Left lung (tissue), 10 donors: ENCODE results near the gene SMIM38. TPM values are rescaled to one million over a fixed set of nuclear protein-coding genes. Genes with fewer than 3 reads are reported as not detected.
A peak's percentile ranks its signal among the peaks of the same experiment; 100 is the strongest.

Experiments
- ATAC-seq: fragments of 200-7000 bp; cut with Tn5 transposase; one replicate; pipeline ENCODE4 v1.9.1; 2020; ENCODE audit warnings: moderate library complexity
- DNase-seq, 4 donors: peaks; one replicate each; pipeline ENCODE4 v3.0.0-alpha.2; 2013 to 2020
- H3K27ac ChIP-seq, 2 donors: fragments of 200-600 bp; sonication (generic) in 1 of 2; one replicate each; pipeline versions ENCODE4 v1.5.0 to v1.8.0; 2020 to 2021
- H3K27me3 ChIP-seq, 2 donors: fragments of 200-600 bp; sonication (generic) in 1 of 2; one replicate each; pipeline versions ENCODE4 v1.5.0 to v1.8.0; 2020 to 2021
- H3K36me3 ChIP-seq, 2 donors: fragments of 200-600 bp; sonication (generic) in 1 of 2; one replicate each; pipeline versions ENCODE4 v1.5.0 to v1.8.0; 2020 to 2021
- H3K4me1 ChIP-seq, 2 donors: fragments of 200-600 bp; one replicate each; pipeline ENCODE4 v1.8.0; 2021
- H3K4me3 ChIP-seq, 2 donors: fragments of 200-600 bp; sonication (generic) in 1 of 2; one replicate each; pipeline versions ENCODE4 v1.5.0 to v1.8.0; 2020 to 2021; ENCODE audit warnings: mild to moderate bottlenecking in 1 of 2
- H3K9me3 ChIP-seq, 2 donors: fragments of 200-600 bp; sonication (generic) in 1 of 2; one replicate each; pipeline versions ENCODE4 v1.5.0 to v1.8.0; 2020 to 2021
- CTCF ChIP-seq, 2 donors: fragments of 200-600 bp; sonication (generic) in 1 of 2; IDR thresholded peaks; one replicate each; pipeline versions ENCODE4 v1.5.0 to v1.8.0; 2021; ENCODE audit warnings: antibody characterized with exemption in 2 of 2
- intact Hi-C, 2 donors: fragments of 100-400 bp; cut with DNase I; formaldehyde crosslinking; loops; one replicate each; pipeline versions ENCODE4 v1.11.2 to v1.14.2; 2022
- polyA plus RNA-seq, 6 donors: library from polyadenylated mRNA; unstranded; fragments of 120-200 nt; gene quantifications; one replicate each; pipeline ENCODE4 v1.2.1, GENCODE V29; 2013; ENCODE audit not compliant: insufficient read length in 6 of 6
- total RNA-seq, 2 donors: library from RNA; stranded (reverse); fragmentation: NEBNext Ultra II Directional; extraction: Animal tissue kit (Norgen Biotek cat#: 25700); gene quantifications; one replicate each; pipeline ENCODE4 v1.2.1, GENCODE V29; 2021
- donor health status: DM: no; HTN: yes; CAD: no.
- donor health status: DM: no; HTN: no; CAD: no.

Gene SMIM38
- total and polyA plus RNA-seq, 8 donors = 0.09 to 1.3 (median 0.68) TPM

GRCh38 chr11:69127081-69127850, 28.5 kb upstream of the SMIM38 start:
- DNase-seq (peak in 2 of 4 donors; percentile 34 to 84), ATAC-seq (no peak)
- Histone ChIP-seq H3K36me3 (no peaks in the 10 kb centered on the region), H3K4me3 (no peak overlapping the region), H3K27ac (no peak overlapping the region), H3K27me3 (no peaks in the 10 kb centered on the region), H3K9me3 (no peaks in the 10 kb centered on the region), H3K4me1 (peaks cover 12 to 23% of the 10 kb centered on the region in 2 donors)
- no peak for TF ChIP-seq CTCF (IDR thresholded peaks at IDR 0.05)
- intact Hi-C loops = no loop called here

DNA sequence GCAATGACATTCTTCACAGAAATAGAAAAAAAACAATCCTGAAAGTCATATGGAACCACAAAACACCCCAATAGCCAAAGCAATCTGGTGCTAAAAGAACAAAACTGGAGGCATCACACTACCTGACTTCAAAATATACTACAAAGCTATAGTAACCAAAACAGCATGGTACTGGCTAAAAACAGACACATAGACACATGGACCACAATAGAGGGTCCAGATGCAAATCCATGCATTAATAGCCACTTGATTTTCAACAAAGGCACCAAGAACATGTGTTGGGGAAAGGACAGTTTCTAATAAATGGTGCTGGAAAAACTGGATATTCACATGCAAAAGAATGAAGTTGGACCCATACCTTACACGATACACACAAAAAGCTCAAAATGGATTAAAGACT, 27.9 kb upstream of the SMIM38 start:
- DNase-seq (no peak), ATAC-seq (no peak)
- no peaks in the 10 kb centered on the region for H3K27me3 ChIP-seq
- intact Hi-C loops = no loop called here
- H3K9me3 ChIP-seq = peaks cover 0 to under 1% of the 10 kb centered on the region in 2 donors
- H3K27ac ChIP-seq = no peak overlapping the region
- H3K36me3 ChIP-seq = no peaks in the 10 kb centered on the region
- H3K4me3 ChIP-seq = no peak overlapping the region
- H3K4me1 ChIP-seq = peaks cover 7 to 21% of the 10 kb centered on the region in 2 donors
- no peak for TF ChIP-seq CTCF (IDR thresholded peaks at IDR 0.05)

- ATAC-seq (no peak), DNase-seq (no peak)
- Histone ChIP-seq H3K27ac (no peak overlapping the region), H3K9me3 (peaks cover 0 to 8% of the 10 kb centered on the region in 2 donors), H3K4me1 (peaks cover 0 to 10% of the 10 kb centered on the region in 2 donors), H3K36me3 (no peaks in the 10 kb centered on the region), H3K27me3 (no peaks in the 10 kb centered on the region), H3K4me3 (no peak overlapping the region)
- TF ChIP-seq CTCF (IDR thresholded peaks at IDR 0.05) = no peak
- intact Hi-C loops = no loop called here
Observed at GRCh38 chr11:69129053-69129452, 26.7 kb upstream of the SMIM38 start.

DNA sequence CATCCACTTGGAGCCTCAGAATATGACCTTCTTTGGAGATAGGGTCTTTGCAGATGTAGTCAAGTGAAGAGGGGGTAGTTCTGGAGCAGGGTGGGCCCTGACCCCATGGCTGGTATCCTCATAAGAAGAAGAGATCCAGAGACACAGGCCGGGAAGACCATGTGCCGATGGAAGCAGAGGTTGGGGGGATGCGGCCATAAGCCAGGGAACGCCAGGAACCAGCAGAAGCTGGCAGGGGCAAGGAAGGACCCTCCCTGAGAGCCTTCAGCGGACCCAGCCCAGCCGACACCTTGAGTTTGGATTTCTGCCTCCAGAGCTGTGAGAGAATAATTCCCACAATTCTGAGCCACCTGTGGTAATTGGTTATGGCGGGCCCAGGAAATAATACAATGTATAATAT, 26.1 kb upstream of the SMIM38 start:
- Histone ChIP-seq H3K36me3 (no peaks in the 10 kb centered on the region), H3K27me3 (no peaks in the 10 kb centered on the region), H3K4me3 (no peak overlapping the region), H3K9me3 (peaks cover 0 to 8% of the 10 kb centered on the region in 2 donors), H3K4me1 (peaks cover 0 to 7% of the 10 kb centered on the region in 2 donors), H3K27ac (no peak overlapping the region)
- no peak for TF ChIP-seq CTCF (IDR thresholded peaks at IDR 0.05)
- DNase-seq (peak in 1 of 4 donors; percentile 10), ATAC-seq (no peak)
- intact Hi-C loops = no loop called here

DNA sequence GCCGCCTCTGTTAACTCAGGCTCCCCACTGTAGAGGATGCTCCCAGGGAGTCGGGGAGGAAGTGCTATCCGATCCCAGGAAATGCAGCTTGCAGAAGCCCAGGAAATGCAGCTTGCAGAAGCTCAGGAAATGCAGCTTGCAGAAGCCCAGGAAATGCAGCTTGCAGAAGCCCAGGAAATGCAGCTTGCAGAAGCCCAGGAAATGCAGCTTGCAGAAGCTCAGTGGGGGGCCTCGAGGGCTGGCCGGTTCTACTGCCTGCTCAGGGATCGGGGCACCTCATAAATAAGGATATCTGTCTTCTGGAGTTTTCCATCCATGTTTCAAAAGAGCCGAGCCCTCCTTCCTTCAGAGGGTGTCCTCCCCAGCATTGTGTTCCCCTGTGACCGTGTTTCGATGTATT, 25.1 kb upstream of the SMIM38 start:
- H3K4me3 ChIP-seq = no peak overlapping the region
- TF ChIP-seq CTCF (IDR thresholded peaks at IDR 0.05) = no peak
- intact Hi-C loops = no loop called here
- no peak overlapping the region for H3K27ac ChIP-seq
- DNase-seq (no peak), ATAC-seq (no peak)
- peaks cover 0 to 8% of the 10 kb centered on the region in 2 donors for H3K9me3 ChIP-seq
- H3K27me3 ChIP-seq = no peaks in the 10 kb centered on the region
- H3K4me1 ChIP-seq = peaks cover 0 to 7% of the 10 kb centered on the region in 2 donors
- no peaks in the 10 kb centered on the region for H3K36me3 ChIP-seq
